IPS-NIHi11 (cell line): ENCODE measurements around the gene TBC1D9B.
"Not testable (repeated sequence)": the region's sequence is repeated elsewhere in the genome, so short reads cannot be mapped to it uniquely, and the experiment has no call there.

Experiments used
- DNase-seq: peaks from one replicate; pipeline ENCODE4 v3.0.0; 2012; ENCODE audit warnings: mixed read lengths, low spot score

TBC1D9B gene

GRCh38 chr5:179885491-179886090 lies 22.1 kb downstream of the TBC1D9B start:
- DNase-seq = no peak

- DNase-seq = no peak
These were observed 24.5 kb downstream of the TBC1D9B start for GRCh38 chr5:179883163-179883562.

- no peak for DNase-seq
These were observed 25.4 kb downstream of the TBC1D9B start for GRCh38 chr5:179882338-179882737.

- no peak for DNase-seq
These were observed 26.7 kb downstream of the TBC1D9B start for GRCh38 chr5:179880848-179881590.

GRCh38 chr5:179880066-179880650 lies 27.5 kb downstream of the TBC1D9B start:
- no peak for DNase-seq

- no peak for DNase-seq
These were observed 28.0 kb downstream of the TBC1D9B start for GRCh38 chr5:179879690-179880010.

- no peak for DNase-seq
These were observed 28.6 kb downstream of the TBC1D9B start for GRCh38 chr5:179879003-179879689.

- DNase-seq = no peak
These were observed 29.3 kb downstream of the TBC1D9B start for GRCh38 chr5:179878222-179879002.

- DNase-seq = no peak
These were observed 31.1 kb downstream of the TBC1D9B start for GRCh38 chr5:179876610-179876952.

- no peak for DNase-seq
These were observed 31.7 kb downstream of the TBC1D9B start for GRCh38 chr5:179875741-179876609.

GRCh38 chr5:179874536-179875292 lies 33.0 kb downstream of the TBC1D9B start:
- no peak for DNase-seq

GRCh38 chr5:179874136-179874535 lies 33.6 kb downstream of the TBC1D9B start:
- no peak for DNase-seq

GRCh38 chr5:179873588-179874110 lies 34.0 kb downstream of the TBC1D9B start:
- no peak for DNase-seq

GRCh38 chr5:179872828-179873575 lies 34.7 kb downstream of the TBC1D9B start:
- no peak for DNase-seq

- DNase-seq = no peak
These were observed 35.5 kb downstream of the TBC1D9B start for GRCh38 chr5:179872055-179872827.

- not testable (repeated sequence) for DNase-seq
These were observed 36.2 kb downstream of the TBC1D9B start for GRCh38 chr5:179871533-179871932.

- DNase-seq = no peak
These were observed 36.7 kb downstream of the TBC1D9B start for GRCh38 chr5:179870952-179871351.

GRCh38 chr5:179870403-179870903 lies 37.2 kb downstream of the TBC1D9B start:
- peak; percentile 89 for DNase-seq
